Adipose tissue (tissue), 3 donors: ENCODE results near the gene ELOVL7. TPM values are rescaled to one million over a fixed set of nuclear protein-coding genes. Genes with fewer than 3 reads are reported as not detected.
"Not testable (repeated sequence)": the region's sequence is repeated elsewhere in the genome, so short reads cannot be mapped to it uniquely, and the experiment has no call there.

ENCODE experiments used
- H3K27ac ChIP-seq: one replicate; pipeline ENCODE4 v1.5.1; 2013; ENCODE audit warnings: low read depth, low read length
- WGBS, 3 donors: extraction: QIAGEN DNeasy Blood & Tissue Kit; methylation state at CpG; one replicate each; pipeline ENCODE4 v1.1.7; 2013; 5-methylcytosine and 5-hydroxymethylcytosine counted together
- polyA plus RNA-seq, 3 donors: library from polyadenylated mRNA; stranded (reverse); fragments of 200-250 nt; gene quantifications; one replicate each; pipeline ENCODE4 v1.2.3, GENCODE V29; 2013
- donor health status: healthy with polysubstance abuse.
- donor health status: Bipolar disorder and iron deficiency.
- donor health status: healthy.

ELOVL7 gene
- 1 to 10 TPM; 1.1 to 4.6 (median 3.0) TPM for polyA plus RNA-seq

GRCh38 chr5:60843936-60844905 is at the start of gene ELOVL7:
Gene ELOVL7, minus strand, starts transcription at chr5:60844269. Its CDS starts 56,872 bp downstream, at chr5:60787397.
- WGBS, 3 donors = 0 to 1% (median 1%) methylated on average over 62 to 87 of the region's 87 CpGs
- H3K27ac ChIP-seq = no peak within 1 kb of the TSS

GRCh38 chr5:60893521-60893920 is 49.5 kb upstream of the ELOVL7 start:
- no peak overlapping the region for H3K27ac ChIP-seq
- WGBS, 3 donors = 96 to 99% (median 97%) methylated on average over 13 of the region's 13 CpGs

GRCh38 chr5:60891667-60892066 is 47.6 kb upstream of the ELOVL7 start:
- 86 to 100% (median 87%) methylated on average over 2 of the region's 2 CpGs for WGBS, 3 donors
- H3K27ac ChIP-seq = no peak overlapping the region

GRCh38 chr5:60888359-60889061 is 44.4 kb upstream of the ELOVL7 start:
- no peak overlapping the region for H3K27ac ChIP-seq
- WGBS, 3 donors = 71 to 96% (median 95%) methylated on average over 2 of the region's 2 CpGs

- no peak overlapping the region for H3K27ac ChIP-seq
- WGBS, 3 donors = 94 to 96% (median 94%) methylated on average over 2 of the region's 2 CpGs
Measured at GRCh38 chr5:60887746-60888145, 43.7 kb upstream of the ELOVL7 start.

GRCh38 chr5:60887096-60887495 is 43.0 kb upstream of the ELOVL7 start:
- H3K27ac ChIP-seq = no peak overlapping the region
- 97 to 100% (median 97%) methylated on average over 1 of the region's 1 CpG for WGBS, 3 donors

GRCh38 chr5:60886158-60886557 is 42.1 kb upstream of the ELOVL7 start:
- WGBS, 3 donors = 91 to 98% (median 98%) methylated on average over 5 of the region's 5 CpGs
- H3K27ac ChIP-seq = no peak overlapping the region

GRCh38 chr5:60883229-60883628 is 39.2 kb upstream of the ELOVL7 start:
- no peak overlapping the region for H3K27ac ChIP-seq

- no peak overlapping the region for H3K27ac ChIP-seq
Measured at GRCh38 chr5:60872892-60873291, 28.8 kb upstream of the ELOVL7 start.

- WGBS, 3 donors = 87 to 97% (median 97%) methylated on average over 3 of the region's 3 CpGs
Measured at GRCh38 chr5:60870857-60871256, 26.8 kb upstream of the ELOVL7 start.

GRCh38 chr5:60860572-60860971 is 16.5 kb upstream of the ELOVL7 start:
- WGBS, 3 donors = 94 to 95% (median 95%) methylated on average over 13 to 16 of the region's 16 CpGs
- H3K27ac ChIP-seq = not testable (repeated sequence)

More at GRCh38 chr5:60870857-60871256, 26.8 kb upstream of the ELOVL7 start:
- H3K27ac ChIP-seq = no peak overlapping the region

GRCh38 chr5:60856066-60856465 is 12.0 kb upstream of the ELOVL7 start:
- WGBS, 3 donors = 93 to 96% (median 96%) methylated on average over 1 of the region's 1 CpG

GRCh38 chr5:60852940-60853339 is 8.9 kb upstream of the ELOVL7 start:
- H3K27ac ChIP-seq = no peak overlapping the region
- 40 to 51% (median 45%) methylated on average over 3 of the region's 3 CpGs for WGBS, 3 donors

More at GRCh38 chr5:60856066-60856465, 12.0 kb upstream of the ELOVL7 start:
- H3K27ac ChIP-seq = no peak overlapping the region

GRCh38 chr5:60852317-60852716 is 8.2 kb upstream of the ELOVL7 start:
- 51 to 68% (median 61%) methylated on average over 2 of the region's 2 CpGs for WGBS, 3 donors
- H3K27ac ChIP-seq = no peak overlapping the region

- no peak overlapping the region for H3K27ac ChIP-seq
Measured at GRCh38 chr5:60851626-60852025, 7.6 kb upstream of the ELOVL7 start.

- no peak overlapping the region for H3K27ac ChIP-seq
- 84 to 90% (median 90%) methylated on average over 1 of the region's 1 CpG for WGBS, 3 donors
Measured at GRCh38 chr5:60846298-60846697, 2.2 kb upstream of the ELOVL7 start.

GRCh38 chr5:60843386-60843935 is 608 bp downstream of the ELOVL7 start:
- H3K27ac ChIP-seq = no peak overlapping the region
- WGBS, 3 donors = 0 to 1% (median 0%) methylated on average over 41 to 49 of the region's 49 CpGs

GRCh38 chr5:60842871-60843385 is 1.1 kb downstream of the ELOVL7 start:
- WGBS, 3 donors = 3 to 17% (median 13%) methylated on average over 26 of the region's 26 CpGs
- H3K27ac ChIP-seq = no peak overlapping the region

GRCh38 chr5:60841361-60841760 is 2.7 kb downstream of the ELOVL7 start:
- WGBS, 3 donors = 82 to 85% (median 85%) methylated on average over 2 of the region's 2 CpGs
- no peak overlapping the region for H3K27ac ChIP-seq
